ENCODE data around the gene CELA2B.

CELA2B gene

DNA sequence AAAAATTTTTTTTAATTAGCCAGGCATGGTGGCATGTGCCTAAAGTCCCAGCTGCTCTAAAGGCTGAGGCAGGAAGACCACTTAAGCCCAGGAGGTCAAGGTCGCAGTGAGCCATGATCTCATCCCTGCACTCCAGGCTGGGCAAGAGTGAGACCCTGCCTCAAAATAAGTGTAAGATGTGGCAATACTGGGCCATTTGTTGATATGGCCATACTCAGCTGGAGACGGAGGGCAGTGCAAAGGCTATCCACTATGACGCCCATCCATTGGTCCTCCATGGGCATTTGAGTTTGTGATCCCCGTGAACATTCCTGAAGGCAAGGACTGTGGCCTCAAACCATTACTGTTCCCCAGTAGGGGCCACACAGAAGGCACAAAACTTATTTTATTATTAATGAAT, 46.6 kb downstream of the CELA2B start:
- H3K9me3 ChIP-seq (ENCODE audit: insufficient read depth, low read length), result no peaks in the 10 kb centered on the region

DNA sequence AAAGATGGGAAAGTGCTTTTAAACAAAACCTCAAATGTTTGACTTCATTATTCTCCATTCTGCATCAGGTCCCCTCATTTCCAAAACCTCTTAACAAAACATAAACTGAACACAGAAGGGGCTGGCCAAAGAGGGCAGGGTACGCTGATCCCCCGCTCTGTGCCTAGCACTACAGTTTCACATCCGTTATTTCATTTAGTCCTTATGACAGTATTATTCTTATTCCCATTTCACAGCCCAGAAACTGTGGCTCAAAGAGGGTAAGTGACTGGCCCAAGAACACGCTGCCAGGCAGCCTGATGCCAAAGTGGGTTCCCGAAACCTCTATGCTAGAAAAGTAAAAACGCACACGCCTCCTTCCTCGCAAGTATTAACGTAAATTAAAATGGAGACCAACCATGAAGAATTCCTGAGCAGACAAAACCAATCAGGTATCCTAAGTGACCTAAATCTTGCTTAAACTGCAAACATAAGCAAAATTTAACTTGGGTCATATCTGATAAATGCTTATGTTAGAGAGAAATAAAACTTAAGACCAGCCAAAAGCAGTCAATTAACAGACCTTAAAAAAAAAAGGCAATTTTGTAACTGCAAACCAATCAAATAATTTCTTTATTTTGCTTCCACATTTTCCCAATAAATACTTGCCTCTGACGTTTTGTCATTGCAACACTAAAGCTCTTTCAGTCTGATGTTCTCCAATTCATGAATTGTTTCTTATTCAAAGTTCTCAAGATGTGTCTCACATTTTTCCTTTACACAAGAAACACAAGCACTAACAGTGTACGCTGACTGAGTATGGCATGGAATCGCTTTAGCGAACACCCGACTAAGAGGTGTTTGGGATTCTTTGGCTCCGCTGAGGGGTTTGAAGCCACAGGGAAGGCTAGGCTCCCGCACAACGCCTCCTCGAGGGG, 47.5 kb downstream of the CELA2B start:
- H3K27me3 ChIP-seq (ENCODE audit: insufficient read depth, insufficient read length), result no peaks in the 10 kb centered on the region
- H3K9ac ChIP-seq (ENCODE audit: insufficient read length, low read depth), result peak overlapping the region; percentile 46
- DNase-seq (ENCODE audit: low read depth, low spot score), result no peak
- no peaks in the 10 kb centered on the region for H3K36me3 ChIP-seq (ENCODE audit: insufficient read depth, insufficient read length, low read length)
- H3K9me3 ChIP-seq (ENCODE audit: insufficient read depth, low read length), result no peaks in the 10 kb centered on the region
- peak overlapping the region; percentile 27 for H3K4me3 ChIP-seq (ENCODE audit: insufficient read length, low read depth)
- no peaks in the 10 kb centered on the region for H3K4me1 ChIP-seq (ENCODE audit: insufficient read depth, insufficient read length)
- no peak for TF ChIP-seq YY1 (IDR thresholded peaks at IDR 0.05; ENCODE audit: insufficient read depth, insufficient read length)
- TF ChIP-seq SUZ12 (IDR thresholded peaks at IDR 0.05; ENCODE audit: extremely low read depth, insufficient read depth, insufficient read length), result no peak
- TF ChIP-seq ZNF274 (IDR thresholded peaks at IDR 0.05; ENCODE audit: low read depth, low read length), result no peak

More for the DNA sequence above, 46.6 kb downstream of the CELA2B start:
- Histone ChIP-seq H3K27me3 (ENCODE audit: insufficient read depth, insufficient read length) (no peaks in the 10 kb centered on the region), H3K36me3 (ENCODE audit: insufficient read depth, insufficient read length, low read length) (no peaks in the 10 kb centered on the region), H3K4me3 (ENCODE audit: insufficient read length, low read depth) (no peak overlapping the region), H3K4me1 (ENCODE audit: insufficient read depth, insufficient read length) (no peaks in the 10 kb centered on the region), H3K9ac (ENCODE audit: insufficient read length, low read depth) (no peak overlapping the region)
- TF ChIP-seq ZNF274 (IDR thresholded peaks at IDR 0.05; ENCODE audit: low read depth, low read length), result no peak
- no peak for TF ChIP-seq SUZ12 (IDR thresholded peaks at IDR 0.05; ENCODE audit: extremely low read depth, insufficient read depth, insufficient read length)
- TF ChIP-seq YY1 (IDR thresholded peaks at IDR 0.05; ENCODE audit: insufficient read depth, insufficient read length), result no peak
- no peak for DNase-seq (ENCODE audit: low read depth, low spot score)

DNA sequence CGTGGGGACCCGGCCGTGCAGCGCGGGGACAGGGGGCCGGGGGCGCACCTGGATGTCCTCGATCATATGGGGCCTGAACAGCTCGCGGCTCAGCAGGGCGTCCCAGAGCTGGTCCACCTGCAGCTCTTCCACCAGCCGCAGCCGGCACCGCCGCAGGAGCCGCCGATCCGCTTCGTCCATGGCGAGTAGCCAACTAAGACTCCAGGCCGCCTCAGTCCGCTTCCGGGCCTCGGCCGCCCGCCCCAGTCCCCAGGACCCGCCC, 48.0 kb downstream of the CELA2B start, which contains the start of gene CASP9:
CASP9 (minus strand) TSS at position 195 of the 262 bp plus-strand sequence; CDS start at position 180, 15 bp downstream.
- Histone ChIP-seq H3K4me1 (ENCODE audit: insufficient read depth, insufficient read length) (no peaks in the 10 kb centered on the region), H3K27me3 (ENCODE audit: insufficient read depth, insufficient read length) (no peaks in the 10 kb centered on the region), H3K9ac (ENCODE audit: insufficient read length, low read depth) (peak within 1 kb of the TSS; percentile 46), H3K36me3 (ENCODE audit: insufficient read depth, insufficient read length, low read length) (peaks cover 1% of the 10 kb centered on the region), H3K9me3 (ENCODE audit: insufficient read depth, low read length) (no peaks in the 10 kb centered on the region), H3K4me3 (ENCODE audit: insufficient read length, low read depth) (peak within 1 kb of the TSS; percentile 57)
- no peak for DNase-seq (ENCODE audit: low read depth, low spot score)
- TF ChIP-seq YY1 (IDR thresholded peaks at IDR 0.05; ENCODE audit: insufficient read depth, insufficient read length) (no peak), ZNF274 (IDR thresholded peaks at IDR 0.05; ENCODE audit: low read depth, low read length) (no peak), SUZ12 (IDR thresholded peaks at IDR 0.05; ENCODE audit: extremely low read depth, insufficient read depth, insufficient read length) (no peak)

DNA sequence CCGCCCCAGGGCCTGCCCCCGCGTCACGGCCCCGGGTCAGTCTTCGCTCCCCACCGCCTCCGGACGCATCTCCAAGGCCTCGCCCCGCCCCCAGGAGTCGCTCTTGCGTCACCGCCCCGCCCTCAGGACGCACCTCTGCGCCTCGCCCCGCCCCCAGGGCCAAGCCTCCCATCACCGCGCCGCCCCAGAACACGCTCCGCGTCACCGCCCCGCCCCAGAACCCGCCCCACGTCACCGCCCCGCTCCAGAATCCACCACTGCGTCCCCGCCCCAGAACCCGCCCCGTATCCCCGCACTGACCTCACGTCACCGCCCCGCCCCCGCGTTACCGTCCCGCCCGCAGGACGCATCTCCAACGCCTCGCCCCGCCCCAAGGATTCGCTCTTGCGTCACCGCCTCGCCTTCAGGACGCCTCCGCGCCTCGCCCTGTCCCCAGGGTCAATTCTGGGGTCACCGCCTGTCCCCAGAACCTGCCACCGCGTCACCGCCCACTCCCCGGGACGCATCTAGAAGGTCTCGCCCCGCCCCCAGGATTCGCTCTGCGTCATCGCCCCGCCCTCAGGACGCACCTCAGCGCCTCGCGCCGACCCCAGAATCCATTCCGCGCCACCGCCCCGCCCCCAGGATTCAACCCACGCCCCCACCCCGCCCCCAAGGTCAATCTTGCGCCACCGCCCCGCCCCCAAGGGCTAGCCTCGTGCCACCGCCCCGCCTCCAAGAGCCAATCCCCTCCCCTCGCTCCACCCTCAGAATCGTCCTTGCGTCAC, 48.6 kb downstream of the CELA2B start:
- Histone ChIP-seq H3K27me3 (ENCODE audit: insufficient read depth, insufficient read length) (no peaks in the 10 kb centered on the region), H3K4me3 (ENCODE audit: insufficient read length, low read depth) (peak overlapping the region; percentile 57), H3K9me3 (ENCODE audit: insufficient read depth, low read length) (no peaks in the 10 kb centered on the region), H3K36me3 (ENCODE audit: insufficient read depth, insufficient read length, low read length) (peaks cover 6% of the 10 kb centered on the region), H3K4me1 (ENCODE audit: insufficient read depth, insufficient read length) (no peaks in the 10 kb centered on the region), H3K9ac (ENCODE audit: insufficient read length, low read depth) (no peak overlapping the region)
- DNase-seq (ENCODE audit: low read depth, low spot score), result peak; percentile 94
- TF ChIP-seq SUZ12 (IDR thresholded peaks at IDR 0.05; ENCODE audit: extremely low read depth, insufficient read depth, insufficient read length), result no peak

DNA sequence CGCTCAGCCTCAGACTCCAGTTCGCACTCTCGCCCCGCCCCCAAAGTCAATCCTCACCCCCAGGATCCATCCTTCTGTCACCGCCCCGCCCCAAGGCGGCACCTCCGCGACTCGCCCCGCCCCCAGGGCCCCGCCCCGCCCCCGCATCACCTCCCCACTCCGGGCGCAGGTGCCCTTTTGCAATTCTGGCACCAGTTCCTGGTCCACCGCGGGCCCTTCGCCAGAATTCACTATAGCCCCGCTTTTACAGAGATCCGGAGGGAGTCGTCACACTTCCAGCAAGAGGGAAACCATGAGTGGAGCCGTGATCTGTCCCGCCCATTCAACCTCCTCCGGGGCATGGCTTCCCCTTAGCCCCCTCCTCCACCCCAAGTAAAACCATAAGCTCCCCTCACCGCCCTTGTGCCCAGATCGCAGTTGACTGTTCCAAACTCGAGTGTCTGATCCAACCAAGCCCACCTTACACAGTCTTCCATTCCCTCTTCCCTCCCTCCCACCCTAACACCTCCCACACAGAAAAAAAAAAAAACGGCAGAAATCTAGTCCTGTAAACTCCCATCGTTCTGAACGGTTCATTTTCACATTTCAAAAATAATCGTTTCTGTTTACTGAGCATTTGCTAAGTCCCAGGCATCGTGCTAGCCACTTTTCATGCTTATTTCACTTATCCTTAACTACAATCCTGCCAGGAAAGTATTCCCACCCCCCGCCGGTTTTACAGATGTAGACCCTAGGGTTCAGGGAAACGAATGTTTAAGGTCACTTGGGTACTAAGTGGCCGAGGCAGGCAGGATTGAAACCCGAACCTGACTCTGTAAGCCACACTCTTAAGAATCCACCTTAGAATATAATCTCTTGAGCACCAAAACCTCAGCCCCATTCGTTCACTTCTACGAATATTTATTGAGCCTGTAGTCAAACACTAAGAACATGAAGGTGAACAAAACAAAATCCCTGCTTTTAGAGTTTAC, 49.4 kb downstream of the CELA2B start:
- no peaks in the 10 kb centered on the region for H3K27me3 ChIP-seq (ENCODE audit: insufficient read depth, insufficient read length)
- H3K9me3 ChIP-seq (ENCODE audit: insufficient read depth, low read length), result no peaks in the 10 kb centered on the region
- H3K4me3 ChIP-seq (ENCODE audit: insufficient read length, low read depth), result peak overlapping the region; percentile 53
- no peaks in the 10 kb centered on the region for H3K4me1 ChIP-seq (ENCODE audit: insufficient read depth, insufficient read length)
- peak overlapping the region; percentile 42 for H3K9ac ChIP-seq (ENCODE audit: insufficient read length, low read depth)
- H3K36me3 ChIP-seq (ENCODE audit: insufficient read depth, insufficient read length, low read length), result peaks cover 12% of the 10 kb centered on the region
- no peak for TF ChIP-seq YY1 (IDR thresholded peaks at IDR 0.05; ENCODE audit: insufficient read depth, insufficient read length)
- no peak for TF ChIP-seq SUZ12 (IDR thresholded peaks at IDR 0.05; ENCODE audit: extremely low read depth, insufficient read depth, insufficient read length)
- TF ChIP-seq ZNF274 (IDR thresholded peaks at IDR 0.05; ENCODE audit: low read depth, low read length), result no peak
- DNase-seq (ENCODE audit: low read depth, low spot score), result no peak

DNA sequence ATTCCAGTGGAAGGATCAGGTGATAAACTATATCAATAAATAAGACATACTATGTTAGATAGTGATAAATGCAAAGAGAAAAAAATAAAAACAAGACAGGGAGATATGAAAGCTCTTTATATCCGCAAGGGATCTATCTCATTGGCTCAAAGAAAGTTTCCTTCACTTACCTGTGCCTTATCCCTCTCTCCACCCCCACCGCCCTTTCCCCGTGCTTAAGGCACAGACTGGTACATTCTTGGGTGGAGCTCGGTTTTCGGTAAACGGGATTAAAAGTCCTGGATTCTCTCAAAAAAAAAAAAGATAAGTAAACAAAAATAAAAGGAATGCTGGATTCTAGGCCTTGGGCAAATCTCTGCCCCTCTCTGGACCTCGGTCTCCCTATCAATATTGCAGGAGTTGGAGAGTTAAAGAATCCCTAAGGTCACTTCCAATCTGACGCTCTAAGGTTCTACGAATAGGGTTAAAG, 50.2 kb downstream of the CELA2B start:
- H3K4me1 ChIP-seq (ENCODE audit: insufficient read depth, insufficient read length), result no peaks in the 10 kb centered on the region
- peak overlapping the region; percentile 42 for H3K9ac ChIP-seq (ENCODE audit: insufficient read length, low read depth)
- no peaks in the 10 kb centered on the region for H3K9me3 ChIP-seq (ENCODE audit: insufficient read depth, low read length)
- H3K36me3 ChIP-seq (ENCODE audit: insufficient read depth, insufficient read length, low read length), result peaks cover 18% of the 10 kb centered on the region
- no peaks in the 10 kb centered on the region for H3K27me3 ChIP-seq (ENCODE audit: insufficient read depth, insufficient read length)
- DNase-seq (ENCODE audit: low read depth, low spot score), result no peak
- TF ChIP-seq SUZ12 (IDR thresholded peaks at IDR 0.05; ENCODE audit: extremely low read depth, insufficient read depth, insufficient read length), result no peak
- TF ChIP-seq YY1 (IDR thresholded peaks at IDR 0.05; ENCODE audit: insufficient read depth, insufficient read length), result no peak
- TF ChIP-seq ZNF274 (IDR thresholded peaks at IDR 0.05; ENCODE audit: low read depth, low read length), result no peak
- no peak overlapping the region for H3K4me3 ChIP-seq (ENCODE audit: insufficient read length, low read depth)

Data from NT2/D1 (cell line).